PC-3 (cell line): Measurements from ENCODE around the gene MPIG6B. TPM values are rescaled to one million over a fixed set of nuclear protein-coding genes. Genes with fewer than 3 reads are reported as not detected.

ENCODE experiments used
- ATAC-seq: fragments of 200-7000 bp; cut with Tn5 transposase; 2 replicates; pipeline ENCODE4 v1.9.1; 2020; ENCODE audit warnings: mild to moderate bottlenecking, moderate library complexity
- BruUV-seq: library from RNA; stranded (reverse); fragments of 400-500 nt; replicated peaks from 2 replicates; lab custom pipeline; 2021; lab: Mats Ljungman, UMichigan
- CTCF ChIA-PET: fragments of 300-600 bp; sonication (Branson Sonifier 250); formaldehyde crosslinking; loops from one replicate; lab custom pipeline; 2022; ENCODE audit warnings: antibody characterized with exemption; lab: Charles Lee
- POLR2A ChIA-PET: fragments of 300-600 bp; sonication (Branson Sonifier 250); formaldehyde crosslinking; loops from one replicate; lab custom pipeline; 2022; ENCODE audit warnings: antibody characterized with exemption; ENCODE audit not compliant: unreplicated experiment; lab: Charles Lee
- DNase-seq: peaks from one replicate; pipeline ENCODE4 v3.0.0-alpha.2; 2015
- H2AFZ ChIP-seq: fragments of 300-600 bp; sonication (generic); 2 replicates; pipeline ENCODE4 v1.6.0; 2016; ENCODE audit warnings: antibody characterized with exemption, low read length
- H3F3A ChIP-seq: fragments of 300-600 bp; sonication (generic); one replicate; pipeline ENCODE4 v1.6.0; 2017; ENCODE audit warnings: antibody characterized with exemption, low read length, control low read depth, mild to moderate bottlenecking; ENCODE audit not compliant: unreplicated experiment
- H3K27ac ChIP-seq: fragments of 300-600 bp; sonication (generic); 2 replicates; pipeline ENCODE4 v1.5.1; 2016; ENCODE audit warnings: mild to moderate bottlenecking, low read length
- H3K27me3 ChIP-seq: fragments of 300-600 bp; sonication (generic); 2 replicates; pipeline ENCODE4 v1.6.1; 2016; ENCODE audit warnings: low read length, mixed read lengths
- H3K36me3 ChIP-seq: fragments of 300-600 bp; sonication (generic); 2 replicates; pipeline ENCODE4 v1.6.1; 2016; ENCODE audit warnings: low read depth, mixed run types, low read length, mixed read lengths
- H3K4me1 ChIP-seq: fragments of 300-600 bp; sonication (generic); 2 replicates; pipeline ENCODE4 v1.5.1; 2016; ENCODE audit warnings: low read length; ENCODE audit not compliant: insufficient read depth
- H3K4me2 ChIP-seq: fragments of 300-600 bp; sonication (generic); 2 replicates; pipeline ENCODE4 v1.6.0; 2016; ENCODE audit warnings: low read length
- H3K4me3 ChIP-seq: fragments of 300-600 bp; sonication (generic); 2 replicates; pipeline ENCODE4 v1.5.1; 2016; ENCODE audit warnings: mild to moderate bottlenecking, low read length, mixed read lengths
- H3K79me2 ChIP-seq: fragments of 300-600 bp; sonication (generic); 2 replicates; pipeline ENCODE4 v1.6.1; 2017; ENCODE audit warnings: low read length, mixed read lengths
- H3K9ac ChIP-seq: fragments of 300-600 bp; sonication (generic); 2 replicates; pipeline ENCODE4 v1.6.0; 2016; ENCODE audit warnings: mild to moderate bottlenecking, low read length
- H3K9me2 ChIP-seq: fragments of 300-600 bp; sonication (generic); replicated peaks from 2 replicates; pipeline ENCODE4 v1.6.1; 2016; ENCODE audit warnings: mixed run types, low read length, mixed read lengths
- H3K9me3 ChIP-seq: fragments of 300-600 bp; sonication (generic); 2 replicates; pipeline ENCODE4 v1.6.1; 2016; ENCODE audit warnings: low read length, mixed read lengths
- H4K20me1 ChIP-seq: fragments of 300-600 bp; sonication (generic); 2 replicates; pipeline ENCODE4 v1.6.1; 2016; ENCODE audit warnings: low read length, mixed read lengths
- EZH2 ChIP-seq: fragments of 300-600 bp; sonication (generic); IDR thresholded peaks from one replicate; pipeline ENCODE4 v1.6.1; 2017; ENCODE audit warnings: antibody characterized with exemption, mild to moderate bottlenecking, low read length; ENCODE audit not compliant: unreplicated experiment
- EZH2phosphoT487 ChIP-seq: fragments of 300-600 bp; sonication (generic); IDR thresholded peaks from 2 replicates; pipeline ENCODE4 v1.6.1; 2018; ENCODE audit warnings: mild to moderate bottlenecking, antibody characterized with exemption, low read length, borderline replicate concordance
- intact Hi-C: fragments of 100-400 bp; cut with micrococcal nuclease; formaldehyde crosslinking; loops from 2 replicates; pipeline ENCODE4 v1.9.0; 2023
- total RNA-seq: library from RNA; depleted of rRNA; stranded (reverse); fragments of >200 nt; gene quantifications from 2 replicates; pipeline ENCODE4 v1.2.3, GENCODE V29; 2014
- TF ChIP-seq, protein P1 (sequence below): fragments of 300-600 bp; sonication (generic); conservative IDR thresholded peaks from 2 replicates; pipeline ENCODE4 v1.5.1; 2017; ENCODE audit warnings: antibody characterized with exemption, low read depth, mild to moderate bottlenecking, low read length

The MPIG6B gene
- total RNA-seq, 1 experiment from 2014 or later = not detected

DNA sequence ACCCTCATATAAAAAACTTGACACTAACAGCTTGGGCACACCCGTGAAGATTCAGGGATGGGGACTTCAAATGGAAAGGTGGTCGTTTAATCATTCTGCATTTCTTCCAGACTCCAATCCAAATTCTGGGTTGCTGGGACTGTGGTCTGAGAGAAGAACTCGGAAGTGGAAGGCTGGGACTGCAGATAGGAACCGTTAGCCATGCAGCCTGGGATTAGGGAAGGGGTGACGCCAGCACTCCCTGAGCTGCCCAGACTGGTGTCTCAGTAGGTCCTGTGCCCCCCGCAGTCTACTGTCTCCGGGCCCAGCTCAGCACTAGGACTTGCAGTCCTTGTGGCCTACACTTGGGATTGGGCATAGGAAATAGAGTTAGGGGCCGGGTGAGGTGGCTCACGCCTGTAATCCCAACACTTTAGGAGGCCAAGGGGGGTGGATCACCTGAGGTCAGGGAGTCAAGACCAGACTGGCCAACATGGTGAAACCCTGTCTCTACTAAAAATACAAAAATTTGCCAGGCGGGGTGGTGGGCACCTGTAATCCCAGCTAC, 13.7 kb downstream of the MPIG6B start:
- peak overlapping the region; percentile 63 for H2AFZ ChIP-seq
- H3K79me2 ChIP-seq = peaks cover 53% of the 10 kb centered on the region
- H3K4me3 ChIP-seq = peak overlapping the region; percentile 85
- intact Hi-C loops = loop anchor here (5.0 kb wide), 2 partner anchors 80 to 95 kb away; partner anchors contain the start of genes HSPA1A and HSPA1L
- no peaks in the 10 kb centered on the region for H3K9me3 ChIP-seq
- ATAC-seq = no peak
- H3K9me2 ChIP-seq = no peaks in the 10 kb centered on the region
- peak overlapping the region; percentile 91 for H3K9ac ChIP-seq
- peaks cover 13% of the 10 kb centered on the region for H4K20me1 ChIP-seq
- peak overlapping the region; percentile 87 for H3K27ac ChIP-seq
- peak overlapping the region; percentile 85 for H3K4me2 ChIP-seq
- no peaks in the 10 kb centered on the region for H3F3A ChIP-seq
- peaks cover 28% of the 10 kb centered on the region for H3K36me3 ChIP-seq
- DNase-seq = no peak
- no TSS peak for BruUV-seq
- POLR2A ChIA-PET = no interaction called here
- peaks cover 54% of the 10 kb centered on the region for H3K4me1 ChIP-seq
- CTCF ChIA-PET = no interaction called here
- TF ChIP-seq EZH2 (no peak), EZH2phosphoT487 (no peak)
- TF ChIP-seq, protein P1, sequence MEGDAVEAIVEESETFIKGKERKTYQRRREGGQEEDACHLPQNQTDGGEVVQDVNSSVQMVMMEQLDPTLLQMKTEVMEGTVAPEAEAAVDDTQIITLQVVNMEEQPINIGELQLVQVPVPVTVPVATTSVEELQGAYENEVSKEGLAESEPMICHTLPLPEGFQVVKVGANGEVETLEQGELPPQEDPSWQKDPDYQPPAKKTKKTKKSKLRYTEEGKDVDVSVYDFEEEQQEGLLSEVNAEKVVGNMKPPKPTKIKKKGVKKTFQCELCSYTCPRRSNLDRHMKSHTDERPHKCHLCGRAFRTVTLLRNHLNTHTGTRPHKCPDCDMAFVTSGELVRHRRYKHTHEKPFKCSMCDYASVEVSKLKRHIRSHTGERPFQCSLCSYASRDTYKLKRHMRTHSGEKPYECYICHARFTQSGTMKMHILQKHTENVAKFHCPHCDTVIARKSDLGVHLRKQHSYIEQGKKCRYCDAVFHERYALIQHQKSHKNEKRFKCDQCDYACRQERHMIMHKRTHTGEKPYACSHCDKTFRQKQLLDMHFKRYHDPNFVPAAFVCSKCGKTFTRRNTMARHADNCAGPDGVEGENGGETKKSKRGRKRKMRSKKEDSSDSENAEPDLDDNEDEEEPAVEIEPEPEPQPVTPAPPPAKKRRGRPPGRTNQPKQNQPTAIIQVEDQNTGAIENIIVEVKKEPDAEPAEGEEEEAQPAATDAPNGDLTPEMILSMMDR = no peak
- no peaks in the 10 kb centered on the region for H3K27me3 ChIP-seq

DNA sequence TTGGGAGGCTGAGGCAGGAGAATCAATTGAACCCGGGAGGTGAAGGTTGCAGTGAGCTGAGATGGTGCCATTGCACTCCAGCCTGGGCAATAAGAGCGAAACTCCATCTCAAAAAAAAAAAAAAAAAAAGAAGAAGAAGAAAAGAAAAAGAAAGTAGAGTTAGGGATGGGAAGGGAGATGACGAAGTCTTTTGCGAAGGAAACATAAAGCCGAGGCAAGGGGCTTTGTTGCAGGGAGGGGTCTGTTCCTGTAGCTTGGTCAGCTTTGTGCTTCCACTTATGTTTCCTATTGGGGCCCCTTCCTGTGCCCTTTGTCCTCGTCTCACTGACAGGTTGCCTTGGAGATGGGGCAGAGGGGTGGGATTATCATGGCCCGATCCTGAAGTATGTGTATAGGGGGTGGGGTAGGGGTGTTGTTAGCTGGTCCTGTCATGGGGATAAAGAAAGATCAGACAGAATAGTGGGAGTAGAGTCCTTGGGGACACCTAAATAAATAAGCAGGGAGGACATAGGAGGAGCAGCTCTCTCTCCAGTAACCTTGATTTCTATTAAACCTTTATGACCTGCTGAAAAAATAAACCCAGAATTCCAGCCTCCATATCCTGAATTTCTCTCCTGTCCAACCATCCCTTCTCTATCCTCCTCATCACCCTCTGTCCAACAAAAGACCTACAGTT, 14.3 kb downstream of the MPIG6B start:
- H3K4me1 ChIP-seq = peaks cover 54% of the 10 kb centered on the region

More for the DNA sequence above, 14.3 kb downstream of the MPIG6B start:
- Histone ChIP-seq H4K20me1 (peaks cover 13% of the 10 kb centered on the region), H3K27ac (peak overlapping the region; percentile 87), H3K79me2 (peaks cover 53% of the 10 kb centered on the region), H3K9ac (peak overlapping the region; percentile 34), H3K27me3 (no peaks in the 10 kb centered on the region), H3K9me2 (no peaks in the 10 kb centered on the region), H3K4me3 (peak overlapping the region; percentile 40; the same call in 1 of the 2 replicates), H2AFZ (peak overlapping the region; percentile 44), H3K36me3 (peaks cover 23% of the 10 kb centered on the region), H3K4me2 (peak overlapping the region; percentile 85), H3F3A (no peaks in the 10 kb centered on the region), H3K9me3 (no peaks in the 10 kb centered on the region)
- intact Hi-C loops = loop anchor here (5.0 kb wide), 2 partner anchors 80 to 95 kb away; partner anchors contain the start of genes HSPA1A and HSPA1L
- ATAC-seq (no peak), DNase-seq (no peak)
- TF ChIP-seq EZH2phosphoT487 (no peak), EZH2 (no peak)
- TF ChIP-seq, protein P1 = no peak
- CTCF ChIA-PET = interaction anchor here (0.6 to 1.2 kb wide), 4 partner anchors 23 to 94 kb away, joined by 3 to 6 read pairs (median 4); no protein-coding TSS in a partner anchor
- POLR2A ChIA-PET = interaction anchor here (0.7 to 1.0 kb wide), 2 partner anchors 10 to 36 kb away, joined by 3 to 4 read pairs; no protein-coding TSS in a partner anchor
- no TSS peak for BruUV-seq
